Activated CD8-positive, alpha-beta memory T cell treated with anti-CD3 and anti-CD28 coated beads, Interleukin-2, amount 50 U/mL, for 4 hours (primary cell): Measurements from ENCODE around the gene TBC1D3E.
"Not testable (repeated sequence)": the region's sequence is repeated elsewhere in the genome, so short reads cannot be mapped to it uniquely, and the experiment has no call there.

ENCODE experiments used
- DNase-seq: peaks from one replicate; pipeline ENCODE4 v3.0.0-alpha.2; 2020

The TBC1D3E gene

DNA sequence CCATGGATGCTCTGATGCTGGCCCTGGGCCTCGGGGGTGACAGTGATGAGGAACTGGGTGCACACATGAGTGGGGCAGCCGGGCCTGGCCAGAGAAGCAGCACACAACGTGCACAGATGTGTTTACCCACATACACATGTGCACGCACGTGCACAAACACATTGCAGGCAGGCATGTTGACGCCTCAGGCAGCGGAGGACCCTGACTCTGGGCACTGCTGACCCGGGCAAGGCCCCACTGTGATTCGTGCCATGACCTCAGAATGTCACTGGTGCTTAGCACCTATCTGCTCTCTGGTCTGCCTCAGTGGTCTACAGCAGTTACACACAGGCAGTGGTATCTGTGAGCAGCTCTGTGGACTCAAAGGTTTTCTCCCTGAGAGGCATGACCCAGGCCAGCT, at the start of gene TBC1D3E:
Gene TBC1D3E, plus strand, starts transcription at position 301 of the 400 bp plus-strand sequence. CDS start 1,545 bp downstream, outside the sequence.
- DNase-seq: not testable (repeated sequence)

DNA sequence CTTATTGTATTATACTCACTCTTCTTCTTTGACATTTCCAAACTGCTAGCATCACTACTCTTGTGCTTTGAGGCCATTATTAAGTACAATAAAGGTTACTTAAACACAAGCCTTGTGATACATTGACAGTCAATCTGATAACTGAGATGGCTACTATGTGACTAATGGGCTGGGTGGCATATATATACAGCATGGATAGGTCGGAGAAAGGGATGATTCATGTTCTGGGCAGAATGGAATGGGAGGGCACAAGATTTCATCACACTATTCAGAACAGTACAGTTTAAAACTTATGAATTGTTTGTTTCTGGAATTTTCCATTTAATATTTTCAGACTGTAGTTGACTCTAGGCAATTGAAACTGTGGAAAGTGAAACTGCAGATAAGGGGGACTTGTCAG, 40.4 kb upstream of the TBC1D3E start:
- DNase-seq: not testable (repeated sequence)

DNA sequence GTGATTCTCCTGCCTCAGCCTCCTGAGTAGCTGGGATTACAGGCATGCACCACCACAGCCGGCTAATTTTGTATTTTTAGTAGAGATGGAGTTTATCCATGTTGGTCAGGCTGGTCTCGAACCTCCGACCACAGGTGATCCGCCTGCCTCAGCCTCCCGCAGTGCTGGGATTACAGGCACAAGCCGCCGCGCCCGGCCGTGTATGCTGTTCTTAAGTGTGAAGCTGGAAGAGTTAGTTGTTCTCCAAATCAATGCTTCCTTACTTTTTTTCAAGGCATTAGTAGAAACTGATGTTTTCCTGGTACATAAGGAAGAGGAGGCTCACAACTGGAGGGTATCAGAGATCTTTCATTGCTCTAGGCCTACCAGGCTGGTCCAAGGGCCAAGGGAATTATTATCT, 39.6 kb upstream of the TBC1D3E start:
- DNase-seq: not testable (repeated sequence)

DNA sequence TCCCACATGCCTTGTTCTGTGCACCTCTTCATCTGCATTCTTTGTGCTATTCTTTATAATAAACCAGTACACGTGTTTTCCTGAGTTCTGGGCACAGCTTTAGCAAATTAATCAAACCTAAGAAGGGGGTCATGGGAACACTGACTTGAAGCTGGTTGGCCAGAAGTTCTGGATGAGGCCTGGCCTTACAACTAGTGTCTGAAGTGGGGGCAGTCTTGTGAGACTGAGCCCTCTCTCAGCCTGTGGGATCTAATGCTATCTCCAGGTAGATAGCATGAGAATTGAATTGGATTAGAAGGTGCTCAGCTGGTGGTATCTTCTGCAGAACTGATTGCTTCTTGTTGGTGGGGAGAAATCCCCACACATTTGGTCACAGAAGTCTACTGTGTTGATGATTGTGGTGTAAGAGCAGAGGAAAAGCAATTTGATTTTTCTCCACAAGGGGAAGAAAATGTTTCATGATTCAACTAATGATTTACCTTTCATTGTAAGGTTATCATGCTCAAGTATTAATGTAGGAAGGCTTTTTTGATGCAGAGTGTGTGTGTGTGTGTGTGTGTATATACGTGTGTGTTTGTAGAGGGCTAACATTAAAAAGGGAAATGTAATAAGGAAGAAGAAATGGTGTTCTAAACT, 33.6 kb upstream of the TBC1D3E start:
- not testable (repeated sequence) for DNase-seq

DNA sequence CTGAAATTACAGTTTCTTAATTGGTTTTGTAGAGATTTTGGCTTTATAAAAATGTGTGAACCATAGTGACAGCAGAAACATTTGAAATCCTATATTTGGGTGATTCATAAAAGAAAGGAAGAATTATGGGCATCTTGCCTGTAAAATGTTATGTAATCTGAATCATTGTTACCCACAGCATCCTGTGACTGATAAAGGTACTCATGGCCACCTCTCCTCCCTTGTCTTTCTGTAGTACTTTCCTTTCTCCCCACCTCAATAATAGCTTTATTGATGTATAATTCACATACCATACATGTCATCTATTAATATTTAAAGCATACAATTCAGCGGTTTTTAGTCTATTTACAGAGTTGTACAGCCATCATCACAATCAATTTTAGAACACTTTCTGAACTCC, 28.5 kb upstream of the TBC1D3E start:
- not testable (repeated sequence) for DNase-seq

DNA sequence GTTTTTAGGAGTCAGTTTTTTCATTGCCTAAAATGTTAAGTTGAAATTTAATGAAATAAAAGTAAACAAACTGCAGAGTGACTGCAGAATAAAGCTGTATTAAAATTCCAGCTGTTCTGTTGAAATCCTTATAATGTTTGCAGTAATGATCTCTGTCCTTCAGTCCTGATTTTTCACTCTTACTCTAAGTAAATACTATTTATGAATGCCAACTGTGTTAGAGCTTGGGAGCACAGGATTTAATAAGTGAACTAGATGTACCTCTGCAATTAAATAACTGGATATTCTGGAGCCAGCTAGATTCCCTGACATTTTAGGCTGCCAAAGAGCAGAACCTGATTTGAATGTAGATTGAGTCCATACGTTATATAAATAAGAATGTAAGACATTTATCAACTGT, 7.9 kb upstream of the TBC1D3E start:
- DNase-seq: not testable (repeated sequence)

DNA sequence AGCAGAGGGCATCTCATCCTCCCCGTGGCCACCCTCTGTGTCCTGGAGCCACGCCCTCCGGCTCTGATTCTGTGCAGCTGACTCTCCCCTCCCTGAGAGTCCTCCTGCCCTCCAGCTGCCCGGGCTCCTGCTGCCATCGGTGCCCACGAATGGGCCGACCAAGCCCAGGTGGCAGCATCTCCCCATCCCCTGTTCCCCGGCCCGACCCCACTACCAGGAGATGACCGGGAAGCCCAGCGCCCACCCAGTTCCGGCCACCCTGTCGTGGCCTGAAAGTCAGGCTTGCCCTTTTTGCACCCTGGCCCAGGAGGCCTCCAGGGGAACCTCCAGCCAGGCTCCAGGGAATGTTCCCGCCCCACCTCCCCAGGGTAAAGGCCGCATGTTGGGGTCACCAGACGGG, 7.1 kb downstream of the TBC1D3E start:
- peak; percentile 13 for DNase-seq
